SJCRH30 (cell line): Measurements from ENCODE around the gene LIN28B. TPM values are rescaled to one million over a fixed set of nuclear protein-coding genes. Genes with fewer than 3 reads are reported as not detected.

Experiments used
- DNase-seq, 2 experiments: peaks; one replicate each; pipeline ENCODE4 v3.0.0-alpha.2; 2015 to 2020
- H3K27ac ChIP-seq: fragments of 250-450 bp; sonication (Bioruptor Pico); 2 replicates; pipeline ENCODE4 v1.5.1; 2020; ENCODE audit warnings: mild to moderate bottlenecking, moderate library complexity
- H3K27me3 ChIP-seq: fragments of 250-450 bp; sonication (Bioruptor Pico); 2 replicates; pipeline ENCODE4 v1.5.1; 2020; ENCODE audit warnings: mild to moderate bottlenecking, moderate library complexity
- H3K36me3 ChIP-seq: fragments of 250-450 bp; sonication (Bioruptor Pico); 2 replicates; pipeline ENCODE4 v1.5.1; 2020; ENCODE audit warnings: mild to moderate bottlenecking, moderate library complexity
- H3K4me1 ChIP-seq: fragments of 250-450 bp; sonication (Bioruptor Pico); 2 replicates; pipeline ENCODE4 v1.5.1; 2020; ENCODE audit warnings: mild to moderate bottlenecking, moderate library complexity
- H3K4me3 ChIP-seq: fragments of 250-450 bp; sonication (Bioruptor Pico); 2 replicates; pipeline ENCODE4 v1.5.1; 2020; ENCODE audit warnings: mild to moderate bottlenecking, moderate library complexity
- H3K9me3 ChIP-seq: fragments of 250-450 bp; sonication (Bioruptor Pico); replicated peaks from 2 replicates; pipeline ENCODE4 v1.5.1; 2020; ENCODE audit warnings: mild to moderate bottlenecking, moderate library complexity
- total RNA-seq: library from RNA; depleted of rRNA; stranded (reverse); fragments of >200 nt; shearing (Covaris generic); gene quantifications from 2 replicates; pipeline ENCODE4 v1.2.3, GENCODE V29; 2014

LIN28B gene
- total RNA-seq, 1 experiment from 2014 or later, result 22.4 TPM

DNA sequence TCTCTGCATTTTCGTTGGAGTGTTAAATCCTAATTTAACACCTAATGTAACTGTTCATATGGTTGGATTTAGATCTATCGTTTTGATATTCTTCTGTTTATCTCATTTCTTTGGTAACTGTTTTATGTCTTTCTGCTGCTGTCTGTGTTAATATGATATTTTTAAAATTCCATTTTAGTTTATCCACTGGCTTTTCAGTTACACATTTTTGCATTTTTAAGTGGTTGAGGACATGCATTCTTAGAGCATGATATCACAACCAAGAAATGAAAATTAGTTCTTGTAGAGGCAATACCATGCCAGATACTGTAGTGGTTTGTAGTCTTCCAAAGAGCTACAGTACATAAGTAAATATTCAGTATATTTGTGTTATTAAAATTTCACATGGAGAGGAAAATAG is 58.6 kb downstream of the LIN28B start:
- peak in 1 of 2 experiments; percentile 53 for DNase-seq
- Histone ChIP-seq H3K9me3 (no peaks in the 10 kb centered on the region), H3K27me3 (no peaks in the 10 kb centered on the region), H3K27ac (peak overlapping the region; percentile 92), H3K4me3 (peak overlapping the region; percentile 5; the same call in 1 of the 2 replicates), H3K4me1 (peaks cover 28% of the 10 kb centered on the region), H3K36me3 (no peaks in the 10 kb centered on the region)

DNA sequence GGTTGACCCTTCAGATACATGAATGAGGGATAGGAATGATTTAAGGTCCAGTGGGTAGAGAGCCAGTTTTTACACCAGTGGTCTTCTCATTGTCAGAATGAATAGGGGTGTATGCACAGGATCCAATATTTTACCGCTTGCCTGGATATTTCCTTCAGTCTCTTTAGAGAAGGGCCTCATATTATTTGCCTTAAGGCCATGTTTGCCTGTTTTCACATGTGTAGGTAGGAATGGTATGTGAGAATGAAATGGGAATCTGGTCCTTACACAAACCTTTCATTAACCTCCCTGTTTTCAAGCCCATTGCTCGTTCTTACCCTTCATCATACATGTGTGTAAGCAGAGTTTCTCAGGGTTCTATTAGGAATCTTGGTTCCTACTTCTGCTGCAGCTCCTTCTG is 62.4 kb downstream of the LIN28B start:
- Histone ChIP-seq H3K27me3 (no peaks in the 10 kb centered on the region), H3K36me3 (no peaks in the 10 kb centered on the region), H3K9me3 (no peaks in the 10 kb centered on the region), H3K4me1 (peaks cover 45% of the 10 kb centered on the region), H3K27ac (no peak overlapping the region), H3K4me3 (no peak overlapping the region)
- no peak for DNase-seq

DNA sequence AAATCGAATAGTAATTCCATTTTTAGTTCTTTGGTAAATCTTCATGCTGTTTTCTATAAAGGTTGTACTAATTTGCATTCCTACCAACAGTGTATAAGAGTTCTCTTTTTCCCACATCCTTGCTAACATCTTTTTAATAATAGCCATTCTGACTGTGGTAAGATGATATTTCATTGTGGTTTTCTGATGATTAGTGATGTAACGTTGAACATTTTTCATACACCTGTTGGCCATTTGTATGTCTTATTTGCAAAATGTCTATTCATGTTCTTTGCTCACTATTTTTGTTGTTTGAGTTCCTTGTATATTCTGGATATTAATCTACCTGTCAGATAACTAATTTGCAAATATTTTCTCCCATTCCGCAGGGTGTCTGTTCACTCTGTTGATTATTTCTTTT is 64.5 kb downstream of the LIN28B start:
- Histone ChIP-seq H3K4me3 (no peak overlapping the region), H3K36me3 (no peaks in the 10 kb centered on the region), H3K27me3 (no peaks in the 10 kb centered on the region), H3K4me1 (peaks cover 26% of the 10 kb centered on the region), H3K27ac (peak overlapping the region; percentile 40), H3K9me3 (no peaks in the 10 kb centered on the region)
- peak in 1 of 2 experiments; percentile 62 for DNase-seq

DNA sequence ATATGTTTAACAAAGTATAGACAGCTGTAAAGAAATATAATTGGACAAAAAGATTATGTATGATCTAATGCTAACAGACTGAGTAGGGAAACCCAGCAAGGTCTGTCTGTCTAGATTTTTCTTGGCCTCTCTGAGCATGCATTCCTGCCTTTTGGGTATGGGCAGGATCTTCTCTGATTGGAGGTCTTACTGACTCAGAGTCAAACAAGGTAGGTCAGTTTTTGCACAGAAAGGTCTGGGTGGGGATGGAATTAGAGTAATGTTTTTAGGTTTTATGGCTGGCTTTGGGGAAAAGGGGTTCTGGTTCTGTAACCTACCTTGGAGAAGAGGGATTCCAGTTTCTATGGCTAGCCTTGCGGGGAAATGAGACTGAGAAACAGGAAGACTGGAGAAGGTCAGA is 65.5 kb downstream of the LIN28B start:
- Histone ChIP-seq H3K27me3 (no peaks in the 10 kb centered on the region), H3K36me3 (no peaks in the 10 kb centered on the region), H3K9me3 (no peaks in the 10 kb centered on the region), H3K27ac (peak overlapping the region; percentile 40; the same call in 1 of the 2 replicates), H3K4me3 (no peak overlapping the region), H3K4me1 (peaks cover 23% of the 10 kb centered on the region)
- DNase-seq, result peak in 1 of 2 experiments; percentile 16

DNA sequence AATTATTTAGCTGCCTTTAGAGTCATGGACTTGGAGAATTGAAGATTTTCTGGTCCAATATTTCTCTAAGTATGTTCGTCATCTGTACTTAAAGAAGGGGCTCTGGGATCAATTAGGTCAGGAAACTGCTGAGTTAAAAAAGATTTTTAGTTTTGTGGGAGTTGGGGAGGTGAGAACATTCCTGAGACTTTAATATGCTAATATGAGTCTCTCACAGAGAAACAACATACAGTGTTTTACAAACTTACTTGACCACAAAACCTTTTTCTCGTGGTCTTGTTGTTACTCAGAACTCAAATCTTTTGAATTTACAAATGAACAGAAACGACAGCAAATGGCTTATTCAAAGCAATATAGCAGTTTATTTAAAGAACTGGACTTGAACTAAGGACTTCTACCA is 67.9 kb downstream of the LIN28B start:
- H3K27me3 ChIP-seq, result no peaks in the 10 kb centered on the region
- DNase-seq, result no peak
- no peak overlapping the region for H3K4me3 ChIP-seq
- no peak overlapping the region for H3K27ac ChIP-seq
- no peaks in the 10 kb centered on the region for H3K36me3 ChIP-seq
- H3K9me3 ChIP-seq, result no peaks in the 10 kb centered on the region
- H3K4me1 ChIP-seq, result peaks cover 23% of the 10 kb centered on the region

DNA sequence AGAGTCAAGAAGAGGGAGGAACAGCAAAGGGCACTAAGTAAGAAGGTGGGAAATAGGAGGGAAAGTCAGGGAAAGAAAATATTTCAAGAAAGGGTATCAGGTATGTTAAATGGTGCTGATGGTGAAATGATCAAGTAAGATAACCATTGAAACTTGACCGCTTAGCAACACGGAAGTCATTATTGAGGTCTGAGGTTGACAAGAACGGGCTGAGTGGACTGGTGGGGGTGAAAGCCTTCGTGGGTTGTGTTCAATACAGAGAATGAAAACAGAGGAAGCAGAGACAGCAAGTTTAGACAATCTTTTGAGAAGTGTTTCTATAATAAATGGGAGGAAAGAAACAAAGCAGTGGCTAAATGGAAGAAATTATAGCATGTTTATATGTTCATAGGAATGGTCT is 72.0 kb downstream of the LIN28B start:
- H3K9me3 ChIP-seq, result no peaks in the 10 kb centered on the region
- no peaks in the 10 kb centered on the region for H3K4me1 ChIP-seq
- no peaks in the 10 kb centered on the region for H3K36me3 ChIP-seq
- DNase-seq, result no peak
- H3K27ac ChIP-seq, result no peak overlapping the region
- no peaks in the 10 kb centered on the region for H3K27me3 ChIP-seq
- no peak overlapping the region for H3K4me3 ChIP-seq

DNA sequence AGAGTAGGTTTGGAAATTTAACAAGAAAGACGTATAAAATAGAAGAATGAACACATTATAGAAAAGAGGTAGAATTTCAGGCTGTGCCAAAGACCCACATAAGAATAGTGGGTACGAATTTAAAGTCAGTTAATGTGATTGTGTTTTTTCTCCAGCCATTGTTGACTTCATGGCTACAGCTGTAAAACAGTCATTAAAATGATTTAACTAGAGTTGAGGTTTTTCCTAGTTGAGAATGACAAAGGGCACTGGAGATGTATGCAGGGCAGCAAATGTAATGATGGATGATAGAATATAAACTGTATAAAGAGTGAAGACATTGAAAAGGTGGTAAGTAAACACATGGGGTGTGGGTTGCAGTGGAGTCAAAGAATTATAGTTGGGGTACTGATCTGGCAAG is 72.7 kb downstream of the LIN28B start:
- Histone ChIP-seq H3K27me3 (no peaks in the 10 kb centered on the region), H3K4me1 (no peaks in the 10 kb centered on the region), H3K27ac (no peak overlapping the region), H3K9me3 (no peaks in the 10 kb centered on the region), H3K4me3 (no peak overlapping the region), H3K36me3 (no peaks in the 10 kb centered on the region)
- DNase-seq, result no peak

DNA sequence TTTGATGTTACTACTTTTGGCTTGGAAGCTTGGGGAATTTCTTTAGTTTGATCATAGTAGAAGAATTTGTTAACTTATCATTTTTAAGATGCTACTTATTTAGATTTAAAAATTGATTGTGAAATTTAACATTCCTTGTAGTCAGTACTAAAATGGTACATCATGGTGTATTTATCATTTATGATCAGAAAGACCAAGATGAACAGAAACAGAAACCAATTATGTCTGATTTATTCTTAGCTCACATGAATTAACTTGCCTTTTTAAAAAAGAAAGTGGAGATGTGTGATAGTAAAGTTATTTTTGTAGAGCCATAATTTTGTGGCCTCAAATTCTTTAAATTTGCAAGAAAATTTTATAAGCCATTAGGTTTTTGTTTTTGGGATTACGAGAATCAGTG is 77.6 kb downstream of the LIN28B start:
- Histone ChIP-seq H3K4me1 (peaks cover 8% of the 10 kb centered on the region), H3K4me3 (no peak overlapping the region), H3K9me3 (no peaks in the 10 kb centered on the region), H3K27ac (no peak overlapping the region), H3K27me3 (no peaks in the 10 kb centered on the region), H3K36me3 (no peaks in the 10 kb centered on the region)
- DNase-seq, result no peak

DNA sequence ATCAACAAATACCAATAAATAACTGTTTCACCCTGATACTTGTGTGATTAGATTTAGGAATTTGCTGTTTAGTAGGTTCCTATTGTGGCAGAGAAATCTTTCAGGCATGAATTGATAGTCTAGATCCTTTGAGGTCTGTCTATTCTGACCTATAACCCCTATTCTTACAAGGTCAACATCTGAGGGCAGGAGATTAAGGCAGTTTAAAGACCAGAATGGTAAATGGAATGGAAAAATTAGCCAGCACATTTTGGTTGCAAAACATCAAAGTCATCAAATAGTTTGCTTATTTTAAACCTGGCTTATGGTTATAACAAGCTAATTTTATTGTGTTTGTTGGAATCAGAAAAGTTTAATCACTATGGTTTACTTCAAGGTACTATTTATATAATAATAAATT is 78.4 kb downstream of the LIN28B start:
- Histone ChIP-seq H3K4me3 (no peak overlapping the region), H3K9me3 (no peaks in the 10 kb centered on the region), H3K27ac (no peak overlapping the region), H3K4me1 (peaks cover 8% of the 10 kb centered on the region), H3K27me3 (no peaks in the 10 kb centered on the region), H3K36me3 (no peaks in the 10 kb centered on the region)
- no peak for DNase-seq

DNA sequence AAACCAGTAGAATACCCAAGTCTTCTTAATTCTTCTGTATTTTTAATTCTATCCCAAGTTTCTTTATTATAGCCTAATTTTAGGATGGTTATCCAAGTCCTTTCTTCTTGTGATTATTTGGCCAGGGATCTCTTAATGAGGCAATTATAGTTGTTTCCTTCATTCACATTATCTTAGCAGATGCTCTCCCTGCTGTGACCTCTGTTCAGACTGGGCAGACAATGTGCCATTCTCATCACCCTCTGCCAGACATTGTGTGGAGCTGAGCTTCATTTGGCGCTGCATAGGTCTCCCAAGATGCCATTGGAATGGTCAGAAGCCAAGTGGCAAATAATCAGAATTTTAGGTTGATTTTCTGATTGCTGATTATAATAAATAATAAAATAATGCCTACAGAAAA is 79.4 kb downstream of the LIN28B start:
- Histone ChIP-seq H3K9me3 (no peaks in the 10 kb centered on the region), H3K27ac (no peak overlapping the region), H3K27me3 (no peaks in the 10 kb centered on the region), H3K4me3 (no peak overlapping the region), H3K36me3 (no peaks in the 10 kb centered on the region), H3K4me1 (peaks cover 8% of the 10 kb centered on the region)
- no peak for DNase-seq

DNA sequence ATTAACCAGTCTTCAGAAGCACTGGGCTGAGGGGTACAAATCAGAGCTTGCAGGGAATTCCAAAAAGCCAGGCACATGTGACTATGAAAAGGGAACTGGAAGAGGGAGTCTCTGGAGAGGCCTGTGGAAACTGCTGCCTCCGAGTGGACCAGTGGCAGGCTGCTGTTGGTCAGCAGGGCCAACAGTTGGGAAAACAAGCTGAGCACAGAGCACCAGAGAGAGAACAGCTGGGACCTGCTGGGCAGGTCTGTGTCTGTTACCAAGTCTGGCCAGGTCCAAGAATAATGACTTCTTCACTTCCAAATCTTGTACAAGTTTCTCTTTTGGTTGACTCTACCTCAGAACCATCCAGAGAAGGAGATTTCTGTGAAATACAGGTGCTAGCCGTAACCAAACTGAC is 81.4 kb downstream of the LIN28B start:
- H3K4me3 ChIP-seq, result no peak overlapping the region

DNA sequence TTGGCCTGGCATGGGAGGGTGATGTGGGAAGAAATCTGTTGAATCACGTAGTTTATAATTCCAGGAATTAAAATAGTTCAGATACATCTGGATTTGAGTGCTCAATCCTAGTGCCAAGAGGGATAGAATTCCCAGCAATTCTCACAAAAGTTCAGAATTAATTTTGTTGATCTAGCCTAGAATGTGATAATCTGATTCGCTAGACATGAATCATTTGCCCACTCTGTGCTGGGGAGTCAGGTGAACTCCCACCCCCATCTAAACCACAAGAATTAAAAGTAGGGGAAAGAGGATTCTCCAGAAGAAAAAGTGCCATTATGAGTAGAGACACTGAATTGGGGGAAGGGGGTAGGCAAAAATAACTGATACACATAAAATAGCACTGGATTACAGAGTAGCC is 85.0 kb downstream of the LIN28B start:
- no peaks in the 10 kb centered on the region for H3K36me3 ChIP-seq
- H3K4me3 ChIP-seq, result no peak overlapping the region
- peaks cover 9% of the 10 kb centered on the region for H3K4me1 ChIP-seq
- no peak for DNase-seq
- H3K9me3 ChIP-seq, result no peaks in the 10 kb centered on the region
- H3K27ac ChIP-seq, result no peak overlapping the region
- H3K27me3 ChIP-seq, result no peaks in the 10 kb centered on the region; the same call in 1 of the 2 replicates

More for the DNA sequence above, 81.4 kb downstream of the LIN28B start:
- Histone ChIP-seq H3K27me3 (no peaks in the 10 kb centered on the region), H3K4me1 (peaks cover 11% of the 10 kb centered on the region), H3K9me3 (no peaks in the 10 kb centered on the region), H3K36me3 (no peaks in the 10 kb centered on the region), H3K27ac (no peak overlapping the region)
- DNase-seq, result peak; percentile 53 to 65

DNA sequence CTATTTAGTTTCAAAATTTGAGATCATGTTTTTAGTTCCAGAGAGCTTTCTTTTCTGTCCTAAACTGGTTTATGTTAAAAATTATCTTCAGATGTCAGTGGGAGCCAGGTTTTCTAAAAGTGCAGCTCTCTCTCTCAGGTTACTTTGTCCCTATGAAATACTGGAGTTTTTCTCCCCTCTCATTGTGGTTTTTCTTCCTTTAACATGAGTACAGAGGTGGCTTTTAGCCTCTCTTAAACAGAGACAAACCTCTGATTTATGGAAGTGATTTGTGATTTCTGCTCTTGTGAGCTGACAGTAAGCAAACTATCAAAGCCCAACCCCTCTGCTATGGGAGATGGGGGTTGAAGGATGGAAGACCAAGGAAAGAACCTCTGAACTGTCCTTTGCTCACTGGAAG is 85.7 kb downstream of the LIN28B start:
- no peak overlapping the region for H3K4me3 ChIP-seq
- H3K4me1 ChIP-seq, result peaks cover 9% of the 10 kb centered on the region
- no peaks in the 10 kb centered on the region for H3K36me3 ChIP-seq
- no peak for DNase-seq
- H3K9me3 ChIP-seq, result no peaks in the 10 kb centered on the region
- H3K27me3 ChIP-seq, result no peaks in the 10 kb centered on the region; the same call in 1 of the 2 replicates
- no peak overlapping the region for H3K27ac ChIP-seq

DNA sequence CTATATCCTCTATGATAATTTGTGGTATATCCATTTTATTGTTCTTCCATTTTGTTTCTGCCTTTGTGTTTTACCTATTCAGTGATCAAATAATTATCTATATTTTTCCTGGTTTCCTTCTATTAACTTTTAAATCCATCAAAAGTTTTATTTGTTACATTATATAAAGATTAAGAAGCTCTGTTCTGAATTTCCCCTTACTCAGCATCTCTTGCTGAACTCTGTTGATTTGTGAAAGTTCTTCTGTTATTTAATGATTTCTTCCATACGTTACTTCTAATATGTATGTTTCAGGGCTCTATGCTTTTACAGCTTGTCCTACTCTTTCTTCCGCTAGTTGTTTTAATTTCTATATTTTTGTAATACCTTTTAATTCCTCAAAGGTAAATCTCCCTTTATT is 87.1 kb downstream of the LIN28B start:
- H3K27me3 ChIP-seq, result no peaks in the 10 kb centered on the region; the same call in 1 of the 2 replicates
- H3K9me3 ChIP-seq, result no peaks in the 10 kb centered on the region
- DNase-seq, result no peak
- H3K36me3 ChIP-seq, result no peaks in the 10 kb centered on the region
- H3K27ac ChIP-seq, result no peak overlapping the region
- peaks cover 4% of the 10 kb centered on the region; the same call in 1 of the 2 replicates for H3K4me1 ChIP-seq
- no peak overlapping the region for H3K4me3 ChIP-seq

DNA sequence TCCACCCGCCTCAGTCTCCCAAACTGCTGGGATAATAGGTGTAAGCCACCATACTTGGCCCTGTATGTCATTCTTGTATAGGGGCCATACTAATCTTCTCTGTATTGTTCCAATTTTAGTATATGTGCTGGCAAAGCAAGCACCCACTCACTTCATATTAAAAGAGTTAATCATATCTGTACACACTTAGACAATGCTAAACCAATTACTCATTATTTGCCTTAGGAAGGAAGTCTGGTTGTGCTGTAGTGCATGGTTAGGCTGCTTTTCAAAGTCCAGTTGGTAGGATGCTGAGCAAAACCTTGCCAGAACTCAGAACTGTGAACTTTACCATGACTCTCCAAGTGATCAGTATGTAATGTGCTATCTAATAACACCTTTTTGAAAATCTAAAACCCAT is 88.6 kb downstream of the LIN28B start:
- no peaks in the 10 kb centered on the region for H3K9me3 ChIP-seq
- H3K4me1 ChIP-seq, result peaks cover 4% of the 10 kb centered on the region; the same call in 1 of the 2 replicates
- DNase-seq, result no peak
- H3K4me3 ChIP-seq, result no peak overlapping the region
- no peaks in the 10 kb centered on the region for H3K36me3 ChIP-seq
- no peaks in the 10 kb centered on the region; the same call in 1 of the 2 replicates for H3K27me3 ChIP-seq
- H3K27ac ChIP-seq, result no peak overlapping the region

DNA sequence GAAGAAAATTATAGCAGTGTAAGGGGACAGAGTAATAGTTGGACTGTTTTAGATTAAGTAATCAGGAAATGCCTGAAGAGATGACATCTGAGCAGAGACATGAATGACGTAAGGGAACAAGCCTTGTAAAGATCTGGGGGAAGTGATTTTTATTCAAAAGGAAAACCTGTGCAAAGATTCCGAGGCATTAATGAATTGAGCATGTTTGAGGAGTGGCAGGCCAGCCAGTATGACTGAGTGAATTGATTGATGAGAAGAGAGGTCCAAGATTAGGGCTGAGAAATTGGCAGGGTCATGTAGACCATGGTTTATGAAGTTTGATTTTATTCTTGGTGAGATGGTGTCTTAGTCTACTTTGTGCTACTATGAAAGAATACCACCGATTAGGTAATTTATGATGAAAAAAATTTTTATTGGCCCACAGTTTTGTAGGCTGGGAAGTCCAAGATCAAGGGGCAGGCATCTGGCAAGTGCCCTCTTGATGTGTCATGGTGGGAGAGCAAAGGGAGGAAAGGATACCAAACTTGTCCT is 95.1 kb downstream of the LIN28B start:
- no peak for DNase-seq
- Histone ChIP-seq H3K27ac (no peak overlapping the region), H3K4me3 (no peak overlapping the region), H3K4me1 (no peaks in the 10 kb centered on the region), H3K9me3 (peaks cover 2% of the 10 kb centered on the region), H3K36me3 (no peaks in the 10 kb centered on the region), H3K27me3 (no peaks in the 10 kb centered on the region)
